Progenitor cell of endocrine pancreas (in vitro differentiated cells): Measurements from ENCODE around the gene ARL8B. TPM values are rescaled to one million over a fixed set of nuclear protein-coding genes. Genes with fewer than 3 reads are reported as not detected.
"Not testable (repeated sequence)": the region's sequence is repeated elsewhere in the genome, so short reads cannot be mapped to it uniquely, and the experiment has no call there.

Experiments
- DNase-seq: peaks from one replicate; pipeline ENCODE4 v3.0.0; 2021; ENCODE audit warnings: low spot score; ENCODE audit not compliant: unreplicated experiment
- H3K27ac Mint-ChIP-seq: 2 replicates; pipeline ENCODE4 v1.8.0; 2021; ENCODE audit warnings: mild to moderate bottlenecking, moderate library complexity, mixed read lengths
- H3K27me3 Mint-ChIP-seq: 2 replicates; pipeline ENCODE4 v1.8.0; 2021; ENCODE audit warnings: mixed read lengths
- H3K36me3 Mint-ChIP-seq: 2 replicates; pipeline ENCODE4 v1.8.0; 2022; ENCODE audit warnings: mixed read lengths; ENCODE audit not compliant: insufficient read depth
- H3K4me1 Mint-ChIP-seq: 2 replicates; pipeline ENCODE4 v1.8.0; 2021; ENCODE audit warnings: low read depth, mixed read lengths
- H3K4me3 Mint-ChIP-seq: 2 replicates; pipeline ENCODE4 v1.8.0; 2021; ENCODE audit warnings: low read depth, mild to moderate bottlenecking, moderate library complexity, mixed read lengths
- H3K9me3 Mint-ChIP-seq: 2 replicates; pipeline ENCODE4 v1.8.0; 2021; ENCODE audit warnings: low read depth, mixed read lengths
- CTCF ChIP-seq: fragments of 200-600 bp; sonication (generic); IDR thresholded peaks from one replicate; pipeline ENCODE4 v1.5.0; 2021; ENCODE audit warnings: antibody characterized with exemption, mild to moderate bottlenecking; ENCODE audit not compliant: unreplicated experiment
- total RNA-seq: library from RNA; stranded (reverse); gene quantifications from 2 replicates; pipeline ENCODE4 v1.2.1, GENCODE V29; 2021

ARL8B gene
- total RNA-seq, 1 donor from 2014 or later: 37.7 TPM

GRCh38 chr3:5112043-5112442 is 10.0 kb upstream of the ARL8B start:
- Mint-ChIP-seq H3K27me3 (no peaks in the 10 kb centered on the region), H3K36me3 (no peaks in the 10 kb centered on the region), H3K4me1 (no peaks in the 10 kb centered on the region), H3K9me3 (no peaks in the 10 kb centered on the region), H3K27ac (no peak overlapping the region), H3K4me3 (no peak overlapping the region)
- no peak for DNase-seq
- TF ChIP-seq CTCF: no peak

- H3K27ac Mint-ChIP-seq, DNase-seq, H3K36me3 Mint-ChIP-seq, H3K9me3 Mint-ChIP-seq, H3K27me3 Mint-ChIP-seq, H3K4me3 Mint-ChIP-seq, H3K4me1 Mint-ChIP-seq: not testable (repeated sequence)
Observed at GRCh38 chr3:5113726-5114125, 8.4 kb upstream of the ARL8B start.

GRCh38 chr3:5115506-5116162 is 6.5 kb upstream of the ARL8B start:
- TF ChIP-seq CTCF: no peak

DNA sequence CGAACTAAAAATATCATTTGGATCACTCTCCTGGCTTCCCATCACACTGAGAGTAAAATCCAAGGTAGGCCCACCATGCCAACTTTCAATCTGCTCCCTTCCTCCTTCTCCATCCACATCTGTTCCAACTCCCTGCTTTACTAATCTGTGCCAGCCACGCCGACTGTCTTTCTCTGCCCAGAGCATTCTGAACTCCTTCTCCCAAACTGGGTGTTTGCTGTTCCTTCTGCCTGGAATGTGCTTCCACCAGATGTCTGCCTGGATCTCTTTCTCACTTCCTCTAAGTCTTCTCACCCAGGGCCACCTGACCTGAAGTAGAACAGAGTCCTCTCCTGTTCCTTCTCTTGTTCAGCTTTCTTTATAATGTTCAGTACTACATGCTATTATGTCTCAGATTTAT is 5.6 kb upstream of the ARL8B start:
- Mint-ChIP-seq H3K27me3 (no peaks in the 10 kb centered on the region), H3K36me3 (no peaks in the 10 kb centered on the region), H3K4me3 (no peak overlapping the region), H3K4me1 (no peaks in the 10 kb centered on the region), H3K9me3 (no peaks in the 10 kb centered on the region), H3K27ac (peak overlapping the region; percentile 31)
- no peak for DNase-seq
- no peak for TF ChIP-seq CTCF

More at GRCh38 chr3:5115506-5116162, 6.5 kb upstream of the ARL8B start:
- H3K27ac Mint-ChIP-seq: no peak overlapping the region
- H3K27me3 Mint-ChIP-seq: no peaks in the 10 kb centered on the region
- no peak for DNase-seq
- H3K4me1 Mint-ChIP-seq: no peaks in the 10 kb centered on the region
- H3K9me3 Mint-ChIP-seq: no peaks in the 10 kb centered on the region
- H3K4me3 Mint-ChIP-seq: no peak overlapping the region
- H3K36me3 Mint-ChIP-seq: no peaks in the 10 kb centered on the region

- TF ChIP-seq CTCF: no peak
- H3K9me3 Mint-ChIP-seq: no peaks in the 10 kb centered on the region
- H3K27me3 Mint-ChIP-seq: no peaks in the 10 kb centered on the region
- H3K36me3 Mint-ChIP-seq: no peaks in the 10 kb centered on the region
- no peak overlapping the region for H3K4me3 Mint-ChIP-seq
- H3K4me1 Mint-ChIP-seq: peaks cover 12% of the 10 kb centered on the region
- no peak for DNase-seq
- no peak overlapping the region for H3K27ac Mint-ChIP-seq
Observed at GRCh38 chr3:5120446-5120845, 1.6 kb upstream of the ARL8B start.
